NB4 (cell line): ENCODE results near the gene ATP12A.

Source experiments
- CTCF ChIP-seq: IDR thresholded peaks from one replicate; pipeline ENCODE4 v1.5.1; 2012; ENCODE audit warnings: low read depth, low read length
- POLR2A ChIP-seq: IDR thresholded peaks from 2 replicates; pipeline ENCODE4 v1.6.1; 2011; ENCODE audit warnings: mild to moderate bottlenecking; ENCODE audit not compliant: insufficient read length; ENCODE audit errors: extremely low read depth

GRCh38 chr13:24745861-24746617 is 65.8 kb downstream of the ATP12A start:
- TF ChIP-seq CTCF (no peak), POLR2A (no peak)
